Fibroblast of pulmonary artery (primary cell): Measurements from ENCODE around the gene AGR2.
A peak's percentile ranks its signal among the peaks of the same experiment; 100 is the strongest.

Experiments used
- DNase-seq: peaks from one replicate; pipeline ENCODE4 v3.0.0-alpha.2; 2010; ENCODE audit warnings: low read depth
- H3K4me3 ChIP-seq: replicated peaks from 2 replicates; pipeline ENCODE4 v1.5.1; 2011; ENCODE audit warnings: low read depth, mild to moderate bottlenecking, control low read depth, low read length, moderate library complexity
- CTCF ChIP-seq: IDR thresholded peaks from 2 replicates; pipeline ENCODE4 v1.5.1; 2011; ENCODE audit warnings: mild to moderate bottlenecking, control low read depth, low read length, inconsistent platforms; ENCODE audit errors: missing control alignments

The AGR2 gene

GRCh38 chr7:16815001-16815400 is 10.2 kb upstream of the AGR2 start:
- H3K4me3 ChIP-seq, result no peak overlapping the region
- TF ChIP-seq CTCF, result no peak

GRCh38 chr7:16813232-16813616 is 8.4 kb upstream of the AGR2 start:
- no peak overlapping the region for H3K4me3 ChIP-seq
- no peak for TF ChIP-seq CTCF
- no peak for DNase-seq

More at GRCh38 chr7:16815001-16815400, 10.2 kb upstream of the AGR2 start:
- DNase-seq, result no peak

GRCh38 chr7:16812542-16813231 is 7.9 kb upstream of the AGR2 start:
- DNase-seq, result no peak
- no peak overlapping the region for H3K4me3 ChIP-seq
- TF ChIP-seq CTCF, result no peak

- no peak overlapping the region for H3K4me3 ChIP-seq
- peak; percentile 32 for DNase-seq
- TF ChIP-seq CTCF, result no peak
Observed at GRCh38 chr7:16811551-16811950, 6.8 kb upstream of the AGR2 start.

GRCh38 chr7:16810573-16810972 is 5.8 kb upstream of the AGR2 start:
- no peak for TF ChIP-seq CTCF
- no peak overlapping the region for H3K4me3 ChIP-seq
- no peak for DNase-seq

- H3K4me3 ChIP-seq, result no peak overlapping the region
- no peak for DNase-seq
- no peak for TF ChIP-seq CTCF
Observed at GRCh38 chr7:16810112-16810511, 5.3 kb upstream of the AGR2 start.

GRCh38 chr7:16805441-16805840 is 642 bp upstream of the AGR2 start:
- no peak for TF ChIP-seq CTCF
- no peak overlapping the region for H3K4me3 ChIP-seq
- no peak for DNase-seq
